B cell (primary cell): ENCODE data around the gene MUC5AC. TPM values are rescaled to one million over a fixed set of nuclear protein-coding genes. Genes with fewer than 3 reads are reported as not detected.

Source experiments
- ATAC-seq: fragments of 200-7000 bp; cut with Tn5 transposase; one replicate; pipeline ENCODE4 v1.10.0; 2021; ENCODE audit warnings: low read depth, mild to moderate bottlenecking, moderate number of reproducible peaks, moderate library complexity
- CTCF ChIA-PET: fragments of 350-600 bp; sonication (Branson Sonifier 250); formaldehyde crosslinking; loops from one replicate; lab custom pipeline; 2021; ENCODE audit warnings: antibody characterized with exemption, inconsistent platforms; lab: Charles Lee
- POLR2A ChIA-PET: fragments of 350-600 bp; sonication (Branson Sonifier 250); formaldehyde crosslinking; loops from one replicate; lab custom pipeline; 2021; ENCODE audit warnings: antibody characterized with exemption; lab: Charles Lee
- DNase-seq: peaks from one replicate; pipeline ENCODE4 v3.0.0; 2013
- H2AFZ ChIP-seq: 2 replicates; pipeline ENCODE4 v1.6.1; 2012; ENCODE audit warnings: mild to moderate bottlenecking, low read depth, low read length; ENCODE audit not compliant: insufficient read depth, poor library complexity, severe bottlenecking
- H3K27ac ChIP-seq, 2 donors: 1 replicate in 1 of 2; 2 replicates in 1 of 2; pipeline ENCODE4 v1.5.1; 2012 to 2013; ENCODE audit warnings: low read length in 2 of 2, mild to moderate bottlenecking in 2 of 2, moderate library complexity in 1 of 2
- H3K27me3 ChIP-seq, 4 experiments: fragments of 200-600 bp in 1 of 4; sonication (generic) in 1 of 4; replicated peaks in 1 of 4; 1 replicate in 2 of 4; 2 replicates in 2 of 4; pipeline versions ENCODE4 v1.6.1 to v1.7.0; 2013 to 2016; ENCODE audit warnings: low read length in 3 of 4, mild to moderate bottlenecking in 2 of 4, mixed read lengths in 1 of 4, moderate library complexity in 1 of 4; ENCODE audit not compliant: insufficient read depth in 4 of 4, control insufficient read depth in 3 of 4; ENCODE audit errors: control extremely low read depth in 1 of 4
- H3K36me3 ChIP-seq, 2 experiments: replicated peaks in 1 of 2; 1 replicate in 1 of 2; 2 replicates in 1 of 2; pipeline versions ENCODE4 v1.6.1 to v1.7.1; 2013; ENCODE audit warnings: low read length in 1 of 2; ENCODE audit not compliant: insufficient read depth in 2 of 2, control insufficient read depth in 1 of 2; ENCODE audit errors: control extremely low read depth in 1 of 2, extremely low read depth in 1 of 2
- H3K4me1 ChIP-seq, 2 donors: fragments of 200-600 bp in 1 of 2; sonication (generic) in 1 of 2; 1 replicate in 1 of 2; 2 replicates in 1 of 2; pipeline versions ENCODE4 v1.5.1 to v1.6.1; 2013 to 2017; ENCODE audit warnings: low read length in 2 of 2; ENCODE audit not compliant: control insufficient read depth in 2 of 2, insufficient read depth in 2 of 2
- H3K4me2 ChIP-seq: replicated peaks from 2 replicates; pipeline ENCODE3; 2012; ENCODE audit warnings: mild to moderate bottlenecking, low read depth, low read length; ENCODE audit not compliant: poor library complexity, severe bottlenecking
- H3K4me3 ChIP-seq, 5 experiments: fragments of 200-600 bp in 1 of 5; sonication (generic) in 1 of 5; 1 replicate in 3 of 5; 2 replicates in 2 of 5; pipeline versions ENCODE4 v1.5.1 to v1.7.0; 2011 to 2016; ENCODE audit warnings: low read length in 4 of 5, mild to moderate bottlenecking in 4 of 5, low read depth in 2 of 5, control low read depth in 1 of 5, moderate library complexity in 1 of 5; ENCODE audit not compliant: insufficient read depth in 1 of 5; ENCODE audit errors: control extremely low read depth in 1 of 5, extremely low read depth in 1 of 5
- H3K79me2 ChIP-seq: fragments of 200-600 bp; sonication (generic); one replicate; pipeline ENCODE4 v1.6.0; 2016; ENCODE audit warnings: low read length; ENCODE audit not compliant: control insufficient read depth, insufficient read depth
- H3K9ac ChIP-seq: fragments of 200-600 bp; sonication (generic); 2 replicates; pipeline ENCODE4 v1.6.1; 2017; ENCODE audit warnings: mild to moderate bottlenecking, low read length, moderate library complexity
- H3K9me3 ChIP-seq, 3 donors: one replicate each; pipeline versions ENCODE4 v1.6.1 to v1.7.1; 2013; ENCODE audit warnings: low read length in 2 of 3; ENCODE audit not compliant: control insufficient read depth in 2 of 3, insufficient read depth in 1 of 3; ENCODE audit errors: control extremely low read depth in 1 of 3
- H4K20me1 ChIP-seq: 2 replicates; pipeline ENCODE4 v1.6.0; 2012; ENCODE audit warnings: mild to moderate bottlenecking, low read length; ENCODE audit not compliant: insufficient read depth, control insufficient read depth, poor library complexity, severe bottlenecking
- H3K27ac Mint-ChIP-seq: one replicate; pipeline ENCODE4 v1.8.0; 2021; ENCODE audit warnings: mixed read lengths
- H3K27me3 Mint-ChIP-seq: one replicate; pipeline ENCODE4 v1.8.0; 2021; ENCODE audit warnings: mixed read lengths
- H3K4me1 Mint-ChIP-seq: one replicate; pipeline ENCODE4 v1.8.0; 2021; ENCODE audit warnings: mixed read lengths
- H3K4me3 Mint-ChIP-seq: one replicate; pipeline ENCODE4 v1.8.0; 2021; ENCODE audit warnings: mixed read lengths
- H3K9me3 Mint-ChIP-seq: one replicate; pipeline ENCODE4 v1.8.0; 2022; ENCODE audit warnings: mixed read lengths; ENCODE audit not compliant: insufficient read depth
- EZH2 ChIP-seq: IDR thresholded peaks from 2 replicates; pipeline ENCODE4 v1.6.1; 2012; ENCODE audit warnings: borderline replicate concordance, low read depth, mild to moderate bottlenecking, moderate library complexity, low read length; ENCODE audit not compliant: insufficient read depth, poor library complexity, severe bottlenecking
- WGBS: methylation state at CpG from one replicate; pipeline ENCODE4 v1.1.5; 2013; ENCODE audit warnings: missing lambda C conversion rate; ENCODE audit not compliant: insufficient coverage; 5-methylcytosine and 5-hydroxymethylcytosine counted together
- intact Hi-C: fragments of 100-400 bp; cut with micrococcal nuclease; formaldehyde crosslinking; loops from one replicate; pipeline ENCODE4 v1.10.0; 2022
- polyA plus RNA-seq: library from polyadenylated mRNA; depleted of rRNA; stranded (reverse); fragments of >200 nt; gene quantifications from 2 replicates; pipeline ENCODE4 v1.2.3, GENCODE V29; 2012
- total RNA-seq, 2 donors: library from RNA; stranded (reverse); fragments of 120-200 nt in 1 of 2; gene quantifications; 1 replicate in 1 of 2; 2 replicates in 1 of 2; pipeline versions ENCODE4 v1.2.3 to v1.2.4, GENCODE V29; 2013 to 2022
- TF ChIP-seq, protein P1 (sequence below): fragments of 200-600 bp; IDR thresholded peaks from one replicate; pipeline ENCODE4 v1.8.0; 2022; ENCODE audit warnings: antibody characterized with exemption, mild to moderate bottlenecking

The MUC5AC gene
- total and polyA plus RNA-seq, 2 donors (not counting 1 experiment from before 2014, with no cell fraction given), result not detected

DNA sequence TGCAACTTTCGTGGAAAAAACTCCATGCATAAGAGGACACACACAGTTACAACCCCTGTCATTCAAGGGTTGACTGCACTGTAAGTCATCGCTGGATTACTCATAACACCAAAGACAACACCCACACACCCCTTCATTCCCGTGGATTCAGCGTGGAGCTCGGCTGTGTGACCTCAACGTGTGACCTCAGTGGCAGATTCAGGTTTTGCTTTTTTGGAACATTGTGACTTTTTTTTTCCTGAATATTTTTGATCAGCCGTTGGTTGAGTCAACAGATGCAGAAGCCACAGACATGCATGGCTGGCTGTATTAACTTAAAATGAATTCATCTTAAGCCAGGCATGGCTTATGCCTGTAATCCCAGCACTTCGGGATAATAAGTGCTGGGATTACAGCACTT, 19.7 kb upstream of the MUC5AC start:
- no peak overlapping the region for H3K4me3 ChIP-seq
- H2AFZ ChIP-seq, result no peak overlapping the region
- no peak overlapping the region for H3K9ac ChIP-seq
- no peaks in the 10 kb centered on the region for H3K27me3 ChIP-seq
- WGBS, result 63% methylated on average over 6 of the region's 8 CpGs
- ChIA-PET CTCF (no interaction called here), POLR2A (no interaction called here)
- Mint-ChIP-seq H3K27me3 (peaks cover 25% of the 10 kb centered on the region), H3K27ac (no peak overlapping the region), H3K4me1 (no peaks in the 10 kb centered on the region), H3K9me3 (peaks cover 30% of the 10 kb centered on the region), H3K4me3 (no peak overlapping the region)
- H4K20me1 ChIP-seq, result no peaks in the 10 kb centered on the region
- DNase-seq, result no peak
- H3K4me1 ChIP-seq, result no peaks in the 10 kb centered on the region
- no peaks in the 10 kb centered on the region for H3K36me3 ChIP-seq
- H3K27ac ChIP-seq, result no peak overlapping the region
- peaks cover 6 to 16% (median 15%) of the 10 kb centered on the region in 3 donors for H3K9me3 ChIP-seq
- H3K79me2 ChIP-seq, result no peaks in the 10 kb centered on the region
- TF ChIP-seq EZH2, result no peak
- TF ChIP-seq, protein P1, sequence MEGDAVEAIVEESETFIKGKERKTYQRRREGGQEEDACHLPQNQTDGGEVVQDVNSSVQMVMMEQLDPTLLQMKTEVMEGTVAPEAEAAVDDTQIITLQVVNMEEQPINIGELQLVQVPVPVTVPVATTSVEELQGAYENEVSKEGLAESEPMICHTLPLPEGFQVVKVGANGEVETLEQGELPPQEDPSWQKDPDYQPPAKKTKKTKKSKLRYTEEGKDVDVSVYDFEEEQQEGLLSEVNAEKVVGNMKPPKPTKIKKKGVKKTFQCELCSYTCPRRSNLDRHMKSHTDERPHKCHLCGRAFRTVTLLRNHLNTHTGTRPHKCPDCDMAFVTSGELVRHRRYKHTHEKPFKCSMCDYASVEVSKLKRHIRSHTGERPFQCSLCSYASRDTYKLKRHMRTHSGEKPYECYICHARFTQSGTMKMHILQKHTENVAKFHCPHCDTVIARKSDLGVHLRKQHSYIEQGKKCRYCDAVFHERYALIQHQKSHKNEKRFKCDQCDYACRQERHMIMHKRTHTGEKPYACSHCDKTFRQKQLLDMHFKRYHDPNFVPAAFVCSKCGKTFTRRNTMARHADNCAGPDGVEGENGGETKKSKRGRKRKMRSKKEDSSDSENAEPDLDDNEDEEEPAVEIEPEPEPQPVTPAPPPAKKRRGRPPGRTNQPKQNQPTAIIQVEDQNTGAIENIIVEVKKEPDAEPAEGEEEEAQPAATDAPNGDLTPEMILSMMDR, result no peak
- ATAC-seq, result no peak
- no peak overlapping the region for H3K4me2 ChIP-seq
- intact Hi-C loops, result no loop called here

DNA sequence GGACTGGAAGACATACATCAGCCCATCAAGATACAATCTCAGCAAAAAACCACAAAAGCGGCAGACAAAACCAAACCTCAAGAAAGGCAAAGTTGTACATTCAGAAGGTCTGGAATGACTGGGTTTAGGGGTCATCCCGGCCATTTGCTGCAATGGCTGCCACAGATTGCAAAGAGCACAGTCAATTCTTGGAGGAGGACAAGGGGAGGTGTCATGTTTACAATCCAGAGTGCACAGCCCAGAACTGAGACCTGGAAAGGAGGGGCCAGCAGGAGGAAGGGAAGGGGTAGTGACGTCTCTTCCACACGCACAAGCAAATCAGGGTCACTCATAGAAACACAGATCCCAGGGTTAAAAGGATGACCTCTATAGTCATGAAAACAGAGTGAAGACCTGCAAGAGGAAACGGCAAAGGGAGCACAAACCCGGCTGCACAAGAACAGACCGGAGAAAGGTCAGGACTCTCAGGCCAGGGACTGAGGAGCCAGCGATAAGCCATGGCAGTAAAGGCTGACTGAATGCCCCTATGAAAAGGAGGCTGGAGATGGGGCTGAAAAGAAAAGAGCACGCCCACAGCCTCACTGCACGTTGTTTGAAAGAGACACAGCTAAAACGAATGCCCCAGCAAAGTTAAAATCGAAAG, 18.2 kb upstream of the MUC5AC start:
- Histone ChIP-seq H3K79me2 (no peaks in the 10 kb centered on the region), H3K27ac (no peak overlapping the region), H3K4me2 (no peak overlapping the region), H3K36me3 (no peaks in the 10 kb centered on the region), H3K4me1 (no peaks in the 10 kb centered on the region), H3K9ac (no peak overlapping the region), H3K27me3 (no peaks in the 10 kb centered on the region), H3K9me3 (peaks cover 6 to 21% (median 8%) of the 10 kb centered on the region in 3 donors), H2AFZ (no peak overlapping the region), H3K4me3 (no peak overlapping the region), H4K20me1 (no peaks in the 10 kb centered on the region)
- intact Hi-C loops, result no loop called here
- DNase-seq (no peak), ATAC-seq (no peak)
- H3K4me3 Mint-ChIP-seq, result no peak overlapping the region
- TF ChIP-seq, protein P1, result no peak
- no peak for TF ChIP-seq EZH2
- peaks cover 27% of the 10 kb centered on the region for H3K9me3 Mint-ChIP-seq
- H3K27ac Mint-ChIP-seq, result no peak overlapping the region
- ChIA-PET CTCF (no interaction called here), POLR2A (no interaction called here)
- 67% methylated on average over 10 of the region's 12 CpGs for WGBS
- peaks cover 18% of the 10 kb centered on the region for H3K27me3 Mint-ChIP-seq
- H3K4me1 Mint-ChIP-seq, result no peaks in the 10 kb centered on the region
